ENCODE data around the gene NHSL1. TPM values are rescaled to one million over a fixed set of nuclear protein-coding genes. Genes with fewer than 3 reads are reported as not detected.

The NHSL1 gene
- total RNA-seq, 4 donors from 2014 or later: 5.4 to 24.3 (median 22.2) TPM

- TF ChIP-seq, protein P1, sequence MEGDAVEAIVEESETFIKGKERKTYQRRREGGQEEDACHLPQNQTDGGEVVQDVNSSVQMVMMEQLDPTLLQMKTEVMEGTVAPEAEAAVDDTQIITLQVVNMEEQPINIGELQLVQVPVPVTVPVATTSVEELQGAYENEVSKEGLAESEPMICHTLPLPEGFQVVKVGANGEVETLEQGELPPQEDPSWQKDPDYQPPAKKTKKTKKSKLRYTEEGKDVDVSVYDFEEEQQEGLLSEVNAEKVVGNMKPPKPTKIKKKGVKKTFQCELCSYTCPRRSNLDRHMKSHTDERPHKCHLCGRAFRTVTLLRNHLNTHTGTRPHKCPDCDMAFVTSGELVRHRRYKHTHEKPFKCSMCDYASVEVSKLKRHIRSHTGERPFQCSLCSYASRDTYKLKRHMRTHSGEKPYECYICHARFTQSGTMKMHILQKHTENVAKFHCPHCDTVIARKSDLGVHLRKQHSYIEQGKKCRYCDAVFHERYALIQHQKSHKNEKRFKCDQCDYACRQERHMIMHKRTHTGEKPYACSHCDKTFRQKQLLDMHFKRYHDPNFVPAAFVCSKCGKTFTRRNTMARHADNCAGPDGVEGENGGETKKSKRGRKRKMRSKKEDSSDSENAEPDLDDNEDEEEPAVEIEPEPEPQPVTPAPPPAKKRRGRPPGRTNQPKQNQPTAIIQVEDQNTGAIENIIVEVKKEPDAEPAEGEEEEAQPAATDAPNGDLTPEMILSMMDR (IDR thresholded peaks at IDR 0.05; ENCODE audit: low read depth): no peak
Observed at GRCh38 chr6:138432063-138432356, 67.3 kb downstream of the NHSL1 start.

GRCh38 chr6:138431256-138432062, 67.8 kb downstream of the NHSL1 start:
- TF ChIP-seq, protein P1 (IDR thresholded peaks at IDR 0.05; ENCODE audit: low read depth): no peak

DNA sequence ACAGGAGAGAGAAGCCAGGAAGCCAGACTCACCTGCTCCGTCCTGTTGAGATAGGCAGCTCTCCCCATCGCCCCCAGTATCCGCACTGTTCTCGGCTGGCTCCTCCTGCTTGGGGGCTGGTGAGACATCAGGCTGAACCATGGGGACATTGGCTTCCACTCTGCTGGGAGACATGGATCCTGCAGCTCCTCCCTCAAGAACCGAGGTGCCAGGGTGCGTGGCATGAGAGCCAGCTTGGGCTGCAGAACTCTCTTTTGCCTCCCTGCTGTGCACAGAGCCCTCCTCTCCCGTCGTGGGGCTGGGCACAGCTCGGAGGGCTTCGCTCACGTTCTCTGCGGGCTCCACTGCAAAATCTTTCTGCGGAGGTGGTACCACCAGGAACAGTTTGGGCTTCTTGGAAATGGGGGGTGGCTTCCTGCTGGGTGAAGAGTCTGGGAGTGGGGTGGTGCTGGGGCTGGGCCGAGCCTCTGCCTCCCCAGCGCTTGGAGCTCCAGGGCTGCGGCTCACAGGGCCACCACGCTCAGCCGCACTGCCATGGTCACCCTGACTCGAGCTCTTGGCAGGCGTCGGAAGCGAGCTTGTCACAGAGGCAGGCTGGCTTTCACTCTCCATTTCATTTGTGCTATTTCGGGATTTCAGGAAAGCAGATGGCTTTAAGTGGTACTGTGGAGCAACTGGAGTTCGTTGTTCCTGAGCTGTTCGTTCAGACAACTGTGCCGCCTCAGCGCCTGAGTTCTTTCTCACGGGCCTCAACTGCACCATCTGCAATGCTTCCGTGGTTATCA, 68.7 kb downstream of the NHSL1 start:
- TF ChIP-seq, protein P1 (IDR thresholded peaks at IDR 0.05; ENCODE audit: low read depth): no peak

DNA sequence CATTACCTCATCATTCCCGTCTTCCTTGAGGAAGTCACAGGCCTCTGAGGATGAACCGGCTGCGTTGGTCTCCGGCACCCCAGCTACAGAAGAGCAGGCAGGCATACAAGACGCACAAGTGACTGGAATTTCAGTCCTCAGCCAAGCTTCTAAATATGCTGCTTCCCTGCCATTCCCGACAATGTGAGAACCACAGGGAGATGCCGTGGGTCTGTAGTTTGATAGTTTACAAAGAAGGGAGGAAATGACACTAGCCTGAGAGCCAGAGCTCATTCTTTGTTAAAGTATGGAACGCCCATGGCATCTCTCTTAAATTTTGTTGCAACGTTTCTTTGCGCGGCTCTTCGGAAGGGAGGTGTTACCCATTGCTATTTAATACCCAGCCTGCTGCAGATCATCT, 69.5 kb downstream of the NHSL1 start:
- TF ChIP-seq, protein P1 (IDR thresholded peaks at IDR 0.05; ENCODE audit: low read depth): no peak

GRCh38 chr6:138428944-138429598, 70.2 kb downstream of the NHSL1 start:
- TF ChIP-seq, protein P1 (IDR thresholded peaks at IDR 0.05; ENCODE audit: low read depth): no peak

DNA sequence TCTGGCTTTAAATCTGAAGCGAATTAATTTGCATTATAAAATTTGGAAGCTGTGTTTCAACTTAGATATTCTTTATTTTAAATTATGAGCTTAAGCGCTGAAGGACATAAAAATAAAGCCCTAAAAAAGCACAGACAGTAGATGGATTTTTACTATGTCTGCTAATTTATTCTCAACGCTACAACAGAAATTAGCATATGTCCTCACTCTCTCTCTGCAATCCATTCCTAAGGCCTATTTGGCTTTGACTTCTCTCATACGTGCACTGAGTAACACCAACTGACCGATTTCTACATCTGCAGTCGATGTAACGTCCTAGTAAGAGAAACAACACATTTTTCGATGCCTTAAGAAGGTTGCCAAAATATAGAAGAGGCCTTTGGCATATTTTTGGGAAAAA, 71.6 kb downstream of the NHSL1 start:
- TF ChIP-seq, protein P1 (IDR thresholded peaks at IDR 0.05; ENCODE audit: low read depth): no peak
